ENCODE results near the gene SKI.
"Not testable (repeated sequence)": the region's sequence is repeated elsewhere in the genome, so short reads cannot be mapped to it uniquely, and the experiment has no call there.

The SKI gene

GRCh38 chr1:2259668-2260402, 31.7 kb downstream of the SKI start:
- no peak for DNase-seq (ENCODE audit: low read depth)

GRCh38 chr1:2260470-2260869, 32.4 kb downstream of the SKI start:
- DNase-seq (ENCODE audit: low read depth): not testable (repeated sequence)

- no peak for DNase-seq (ENCODE audit: low read depth)
Measured at GRCh38 chr1:2260917-2261316, 32.8 kb downstream of the SKI start.

- not testable (repeated sequence) for DNase-seq (ENCODE audit: low read depth)
Measured at GRCh38 chr1:2261476-2262395, 33.6 kb downstream of the SKI start.

GRCh38 chr1:2266301-2266975, 38.3 kb downstream of the SKI start:
- no peak for DNase-seq (ENCODE audit: low read depth)

GRCh38 chr1:2267051-2267830, 39.1 kb downstream of the SKI start:
- DNase-seq (ENCODE audit: low read depth): no peak

GRCh38 chr1:2267862-2268261, 39.7 kb downstream of the SKI start:
- DNase-seq (ENCODE audit: low read depth): no peak

GRCh38 chr1:2268285-2269056, 40.4 kb downstream of the SKI start:
- DNase-seq (ENCODE audit: low read depth): no peak

GRCh38 chr1:2269193-2269921, 41.2 kb downstream of the SKI start:
- no peak for DNase-seq (ENCODE audit: low read depth)

- DNase-seq (ENCODE audit: low read depth): no peak
Measured at GRCh38 chr1:2269922-2270259, 41.8 kb downstream of the SKI start.

- DNase-seq (ENCODE audit: low read depth): no peak
Measured at GRCh38 chr1:2270260-2271100, 42.4 kb downstream of the SKI start.

GRCh38 chr1:2271211-2271721, 43.1 kb downstream of the SKI start:
- DNase-seq (ENCODE audit: low read depth): no peak

- DNase-seq (ENCODE audit: low read depth): no peak
Measured at GRCh38 chr1:2271841-2272655, 43.9 kb downstream of the SKI start.

GRCh38 chr1:2272686-2273400, 44.7 kb downstream of the SKI start:
- DNase-seq (ENCODE audit: low read depth): no peak

GRCh38 chr1:2273401-2274090, 45.4 kb downstream of the SKI start:
- no peak for DNase-seq (ENCODE audit: low read depth)

- no peak for DNase-seq (ENCODE audit: low read depth)
Measured at GRCh38 chr1:2274231-2274928, 46.3 kb downstream of the SKI start.
